ENCODE data around the gene TANK. TPM values are rescaled to one million over a fixed set of nuclear protein-coding genes. Genes with fewer than 3 reads are reported as not detected.
"Not testable (repeated sequence)": the region's sequence is repeated elsewhere in the genome, so short reads cannot be mapped to it uniquely, and the experiment has no call there.

TANK gene
- total and polyA plus RNA-seq, 2 of the 13 experiments (the other 11 are each of a cell fraction or from before 2014, with no cell fraction given), result 66.9 to 96.1 TPM

- peak; percentile 48; the same call in 1 of the 2 replicates for TF ChIP-seq LCORL (IDR thresholded peaks at IDR 0.05)
- TF ChIP-seq LCORL (CRISPR knock-in tag; IDR thresholded peaks at IDR 0.05); MAZ (IDR thresholded peaks at IDR 0.05; ENCODE audit: borderline replicate concordance, low read depth, low read length); SOX13 (CRISPR knock-in tag; conservative IDR thresholded peaks at IDR 0.05 in 1 of 2, IDR thresholded peaks at IDR 0.05 in 1 of 2): not testable (repeated sequence)
- TF ChIP-seq ZNF136 (CRISPR knock-in tag; IDR thresholded peaks at IDR 0.05; ENCODE audit: low read depth), result 0 out of 2 replicates have a peak, but pooled peaks have one; percentile 39
- TF ChIP-seq TBX3 (IDR thresholded peaks at IDR 0.05; ENCODE audit: borderline replicate concordance), result peak; percentile 56; the same call in 1 of the 2 replicates
- TF ChIP-seq, protein P1, sequence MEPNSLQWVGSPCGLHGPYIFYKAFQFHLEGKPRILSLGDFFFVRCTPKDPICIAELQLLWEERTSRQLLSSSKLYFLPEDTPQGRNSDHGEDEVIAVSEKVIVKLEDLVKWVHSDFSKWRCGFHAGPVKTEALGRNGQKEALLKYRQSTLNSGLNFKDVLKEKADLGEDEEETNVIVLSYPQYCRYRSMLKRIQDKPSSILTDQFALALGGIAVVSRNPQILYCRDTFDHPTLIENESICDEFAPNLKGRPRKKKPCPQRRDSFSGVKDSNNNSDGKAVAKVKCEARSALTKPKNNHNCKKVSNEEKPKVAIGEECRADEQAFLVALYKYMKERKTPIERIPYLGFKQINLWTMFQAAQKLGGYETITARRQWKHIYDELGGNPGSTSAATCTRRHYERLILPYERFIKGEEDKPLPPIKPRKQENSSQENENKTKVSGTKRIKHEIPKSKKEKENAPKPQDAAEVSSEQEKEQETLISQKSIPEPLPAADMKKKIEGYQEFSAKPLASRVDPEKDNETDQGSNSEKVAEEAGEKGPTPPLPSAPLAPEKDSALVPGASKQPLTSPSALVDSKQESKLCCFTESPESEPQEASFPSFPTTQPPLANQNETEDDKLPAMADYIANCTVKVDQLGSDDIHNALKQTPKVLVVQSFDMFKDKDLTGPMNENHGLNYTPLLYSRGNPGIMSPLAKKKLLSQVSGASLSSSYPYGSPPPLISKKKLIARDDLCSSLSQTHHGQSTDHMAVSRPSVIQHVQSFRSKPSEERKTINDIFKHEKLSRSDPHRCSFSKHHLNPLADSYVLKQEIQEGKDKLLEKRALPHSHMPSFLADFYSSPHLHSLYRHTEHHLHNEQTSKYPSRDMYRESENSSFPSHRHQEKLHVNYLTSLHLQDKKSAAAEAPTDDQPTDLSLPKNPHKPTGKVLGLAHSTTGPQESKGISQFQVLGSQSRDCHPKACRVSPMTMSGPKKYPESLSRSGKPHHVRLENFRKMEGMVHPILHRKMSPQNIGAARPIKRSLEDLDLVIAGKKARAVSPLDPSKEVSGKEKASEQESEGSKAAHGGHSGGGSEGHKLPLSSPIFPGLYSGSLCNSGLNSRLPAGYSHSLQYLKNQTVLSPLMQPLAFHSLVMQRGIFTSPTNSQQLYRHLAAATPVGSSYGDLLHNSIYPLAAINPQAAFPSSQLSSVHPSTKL (CRISPR knock-in tag; IDR thresholded peaks at IDR 0.05), result peak; percentile 39; the same call in 1 of the 2 replicates
- peak; percentile 76 for TF ChIP-seq RNF2 (conservative IDR thresholded peaks at IDR 0.05; ENCODE audit: low read depth)
- TF ChIP-seq YY1 (IDR thresholded peaks at IDR 0.05; ENCODE audit: insufficient read depth, insufficient replicate concordance, low read depth, low read length), result peak; percentile 25
- TF ChIP-seq POLR2AphosphoS5 (IDR thresholded peaks at IDR 0.05; ENCODE audit: low read depth, low read length), result peak; percentile 54
- TF ChIP-seq POGK (CRISPR knock-in tag; conservative IDR thresholded peaks at IDR 0.05), result peak; percentile 41; the same call in 1 of the 2 replicates
- 0 out of 2 replicates have a peak, but pooled peaks have one; percentile 22 for TF ChIP-seq SIX1 (CRISPR knock-in tag; IDR thresholded peaks at IDR 0.05; ENCODE audit: borderline replicate concordance)
- TF ChIP-seq, protein P2, sequence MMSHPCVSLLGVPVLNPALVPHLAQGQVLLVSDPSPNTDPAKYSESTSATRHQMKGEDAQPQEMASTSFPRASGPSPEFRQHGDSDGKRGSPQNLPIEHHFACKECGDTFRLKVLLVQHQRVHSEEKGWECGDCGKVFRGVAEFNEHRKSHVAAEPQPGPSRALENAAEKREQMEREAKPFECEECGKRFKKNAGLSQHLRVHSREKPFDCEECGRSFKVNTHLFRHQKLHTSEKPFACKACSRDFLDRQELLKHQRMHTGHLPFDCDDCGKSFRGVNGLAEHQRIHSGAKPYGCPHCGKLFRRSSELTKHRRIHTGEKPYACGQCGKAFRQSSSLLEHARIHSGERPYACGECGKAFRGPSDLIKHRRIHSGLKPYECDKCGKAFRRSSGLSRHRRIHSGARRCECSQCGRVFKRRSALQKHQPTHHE (CRISPR knock-in tag; IDR thresholded peaks at IDR 0.05; ENCODE audit: borderline replicate concordance), result 0 out of 2 replicates have a peak, but pooled peaks have one; percentile 53
- peak; percentile 78 for TF ChIP-seq ZNF777 (CRISPR knock-in tag; IDR thresholded peaks at IDR 0.05)
- TF ChIP-seq MIXL1 (CRISPR knock-in tag; IDR thresholded peaks at IDR 0.05), result 0 out of 2 replicates have a peak, but pooled peaks have one; percentile 22
- TF ChIP-seq POLR2A (IDR thresholded peaks at IDR 0.05; ENCODE audit: insufficient read depth in 1 of 2, low read depth in 2 of 2, low read length in 2 of 2), result peak in 1 of 2 experiments; percentile 67; a peak in 1 of 4 replicates
- TF ChIP-seq ARID2 (CRISPR knock-in tag; IDR thresholded peaks at IDR 0.05; ENCODE audit: borderline replicate concordance), result 0 out of 2 replicates have a peak, but pooled peaks have one; percentile 36
- TF ChIP-seq FOXC1 (CRISPR knock-in tag; IDR thresholded peaks at IDR 0.05; ENCODE audit: borderline replicate concordance), result peak; percentile 66; the same call in 1 of the 2 replicates
- peak; percentile 53; the same call in 1 of the 2 replicates for TF ChIP-seq BORCS8-MEF2B (CRISPR knock-in tag; IDR thresholded peaks at IDR 0.05)
- TF ChIP-seq MAZ (CRISPR knock-in tag; IDR thresholded peaks at IDR 0.05; ENCODE audit: low read depth), result peak; percentile 57; the same call in 1 of the 2 replicates
- TF ChIP-seq SOX13 (IDR thresholded peaks at IDR 0.05), result peak; percentile 20; the same call in 1 of the 2 replicates
- 0 out of 2 replicates have a peak, but pooled peaks have one; percentile 63 for TF ChIP-seq KMT2A (CRISPR knock-in tag; IDR thresholded peaks at IDR 0.05)
Observed at GRCh38 chr2:161244387-161245260, 84.4 kb downstream of the TANK start (continued).

All from HepG2 (cell line).